22Rv1 (cell line): ENCODE data around the gene RGS6.

Source experiments
- ZFX ChIP-seq: fragments of 450-650 bp; IDR thresholded peaks from 2 replicates; pipeline ENCODE4 v1.6.1; 2017; ENCODE audit warnings: antibody characterized with exemption, borderline replicate concordance
- TF ChIP-seq, protein P1 (sequence below): fragments of 450-650 bp; IDR thresholded peaks from 2 replicates; pipeline ENCODE4 v1.5.1; 2017; ENCODE audit warnings: mild to moderate bottlenecking

DNA sequence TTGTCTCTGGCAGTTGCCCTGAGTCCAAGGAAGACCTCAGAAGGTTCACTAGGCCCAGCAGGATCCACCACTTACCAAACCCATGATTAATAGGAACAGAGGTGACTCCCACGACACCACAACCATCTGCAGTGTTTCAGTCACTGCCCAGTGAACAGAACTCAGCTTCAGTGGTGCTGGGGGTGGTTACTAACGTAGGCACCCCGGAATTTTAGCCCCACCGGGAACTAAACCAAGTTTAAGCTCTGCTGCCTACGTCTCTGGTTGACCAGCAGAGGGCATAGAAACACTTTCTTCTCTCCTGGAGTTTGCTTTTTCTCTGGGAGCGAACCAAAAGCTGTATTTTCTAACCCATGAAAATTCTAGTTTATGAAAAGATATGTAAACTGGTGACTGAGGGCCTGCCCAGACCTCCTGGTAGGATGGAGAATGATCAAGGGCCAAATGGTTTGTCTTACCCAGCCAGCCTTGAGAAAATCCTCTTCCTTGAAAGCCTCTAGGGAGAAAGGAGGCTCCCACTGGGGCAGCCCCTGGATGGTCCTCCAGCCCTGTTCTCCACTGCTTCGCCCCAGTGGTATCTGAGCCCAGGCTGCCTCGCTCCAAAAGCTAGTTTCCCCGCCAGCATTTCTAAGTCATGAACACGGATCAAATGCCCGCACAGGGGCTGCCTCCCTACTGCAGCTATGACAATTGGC is 581.9 kb downstream of the RGS6 start:
- TF ChIP-seq, protein P1, sequence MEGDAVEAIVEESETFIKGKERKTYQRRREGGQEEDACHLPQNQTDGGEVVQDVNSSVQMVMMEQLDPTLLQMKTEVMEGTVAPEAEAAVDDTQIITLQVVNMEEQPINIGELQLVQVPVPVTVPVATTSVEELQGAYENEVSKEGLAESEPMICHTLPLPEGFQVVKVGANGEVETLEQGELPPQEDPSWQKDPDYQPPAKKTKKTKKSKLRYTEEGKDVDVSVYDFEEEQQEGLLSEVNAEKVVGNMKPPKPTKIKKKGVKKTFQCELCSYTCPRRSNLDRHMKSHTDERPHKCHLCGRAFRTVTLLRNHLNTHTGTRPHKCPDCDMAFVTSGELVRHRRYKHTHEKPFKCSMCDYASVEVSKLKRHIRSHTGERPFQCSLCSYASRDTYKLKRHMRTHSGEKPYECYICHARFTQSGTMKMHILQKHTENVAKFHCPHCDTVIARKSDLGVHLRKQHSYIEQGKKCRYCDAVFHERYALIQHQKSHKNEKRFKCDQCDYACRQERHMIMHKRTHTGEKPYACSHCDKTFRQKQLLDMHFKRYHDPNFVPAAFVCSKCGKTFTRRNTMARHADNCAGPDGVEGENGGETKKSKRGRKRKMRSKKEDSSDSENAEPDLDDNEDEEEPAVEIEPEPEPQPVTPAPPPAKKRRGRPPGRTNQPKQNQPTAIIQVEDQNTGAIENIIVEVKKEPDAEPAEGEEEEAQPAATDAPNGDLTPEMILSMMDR: peak; percentile 38
- no peak for TF ChIP-seq ZFX
